Stimulated activated effector memory CD8-positive, alpha-beta T cell treated with anti-CD3 and anti-CD28 coated beads, Interleukin-12 subunit alpha, Interleukin-12 subunit beta, amount 100 ng/mL, for 72 hours (primary cell): ENCODE results near the gene ATG7.
"Not testable (repeated sequence)": the region's sequence is repeated elsewhere in the genome, so short reads cannot be mapped to it uniquely, and the experiment has no call there.

Experiments used
- ATAC-seq: fragments of 150-1000 bp; cut with Tn5 transposase; 2 replicates; pipeline ENCODE4 v1.10.0; 2021
- DNase-seq, 2 donors: peaks; one replicate each; pipeline ENCODE4 v3.0.0; 2021 to 2022; ENCODE audit warnings: low spot score in 2 of 2
- H3K27ac Mint-ChIP-seq: one replicate; pipeline ENCODE4 v1.8.0; 2022; ENCODE audit warnings: mild to moderate bottlenecking, mixed read lengths
- H3K36me3 Mint-ChIP-seq: one replicate; pipeline ENCODE4 v1.8.0; 2022; ENCODE audit warnings: mild to moderate bottlenecking, mixed read lengths
- H3K4me1 Mint-ChIP-seq: one replicate; pipeline ENCODE4 v1.8.0; 2022; ENCODE audit warnings: mixed read lengths
- H3K4me3 Mint-ChIP-seq: one replicate; pipeline ENCODE4 v1.8.0; 2022; ENCODE audit warnings: mild to moderate bottlenecking, mixed read lengths
- H3K9me3 Mint-ChIP-seq: one replicate; pipeline ENCODE4 v1.8.0; 2022; ENCODE audit warnings: mixed read lengths

Gene ATG7

GRCh38 chr3:11583235-11583634, 311.0 kb downstream of the ATG7 start:
- no peak overlapping the region for H3K4me3 Mint-ChIP-seq
- H3K9me3 Mint-ChIP-seq: no peaks in the 10 kb centered on the region
- ATAC-seq (no peak), DNase-seq (no peak)
- H3K4me1 Mint-ChIP-seq: peaks cover 66% of the 10 kb centered on the region
- H3K27ac Mint-ChIP-seq: peak overlapping the region; percentile 60
- H3K36me3 Mint-ChIP-seq: peaks cover 45% of the 10 kb centered on the region

GRCh38 chr3:11583638-11584046, 311.4 kb downstream of the ATG7 start:
- ATAC-seq: no peak
- Mint-ChIP-seq H3K4me1 (peaks cover 70% of the 10 kb centered on the region), H3K4me3 (no peak overlapping the region), H3K36me3 (peaks cover 42% of the 10 kb centered on the region), H3K9me3 (no peaks in the 10 kb centered on the region), H3K27ac (peak overlapping the region; percentile 60)
- DNase-seq: no peak

DNA sequence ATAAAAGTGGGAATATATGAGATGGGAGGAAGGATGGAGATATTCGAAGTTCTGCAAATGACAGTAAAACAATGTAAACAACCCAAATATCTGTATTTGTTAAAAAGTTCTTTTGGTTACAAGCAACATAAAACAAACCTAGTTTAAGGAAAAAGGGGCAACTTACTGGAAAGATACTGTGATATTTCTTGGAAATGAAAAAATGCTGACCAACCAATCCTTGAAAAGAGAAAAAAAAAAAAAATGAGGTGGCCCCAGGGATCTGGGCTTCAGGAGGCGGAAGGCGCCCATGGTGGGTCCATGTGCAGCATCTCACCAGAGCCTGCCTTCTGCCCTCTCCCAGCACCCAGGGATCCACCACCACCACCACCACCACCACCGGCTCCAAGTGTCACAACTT, 312.4 kb downstream of the ATG7 start:
- ATAC-seq: no peak
- H3K27ac Mint-ChIP-seq: peak overlapping the region; percentile 60
- no peak for DNase-seq
- peaks cover 76% of the 10 kb centered on the region for H3K4me1 Mint-ChIP-seq
- no peaks in the 10 kb centered on the region for H3K9me3 Mint-ChIP-seq
- no peak overlapping the region for H3K4me3 Mint-ChIP-seq
- H3K36me3 Mint-ChIP-seq: peaks cover 42% of the 10 kb centered on the region

GRCh38 chr3:11587766-11588165, 315.6 kb downstream of the ATG7 start:
- peak overlapping the region; percentile 81 for H3K27ac Mint-ChIP-seq
- H3K9me3 Mint-ChIP-seq: no peaks in the 10 kb centered on the region
- no peak for DNase-seq
- peaks cover 23% of the 10 kb centered on the region for H3K36me3 Mint-ChIP-seq
- ATAC-seq: no peak
- peaks cover 87% of the 10 kb centered on the region for H3K4me1 Mint-ChIP-seq
- H3K4me3 Mint-ChIP-seq: no peak overlapping the region

DNA sequence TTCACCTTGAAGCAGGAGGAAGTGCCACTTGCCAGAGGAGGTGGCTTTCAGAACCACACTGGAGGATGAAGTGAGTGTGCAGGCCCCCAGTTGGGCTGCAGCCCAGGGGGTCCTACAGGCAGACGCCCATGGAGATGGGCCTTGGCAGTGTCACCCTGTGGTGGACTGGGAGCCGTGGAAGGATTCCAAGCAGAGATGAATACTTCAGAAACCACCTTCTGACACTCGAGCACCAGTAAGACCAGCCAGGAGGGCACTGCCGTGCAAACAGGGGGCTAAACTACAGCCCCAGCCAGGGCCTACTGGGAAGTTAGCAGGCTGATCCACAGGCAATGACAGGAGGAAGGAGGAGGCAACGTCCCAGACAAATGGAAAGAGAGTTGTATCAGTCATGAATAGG, 316.1 kb downstream of the ATG7 start:
- no peak for DNase-seq
- Mint-ChIP-seq H3K36me3 (peaks cover 28% of the 10 kb centered on the region), H3K27ac (peak overlapping the region; percentile 81), H3K4me1 (peaks cover 85% of the 10 kb centered on the region), H3K4me3 (no peak overlapping the region), H3K9me3 (no peaks in the 10 kb centered on the region)
- no peak for ATAC-seq

DNA sequence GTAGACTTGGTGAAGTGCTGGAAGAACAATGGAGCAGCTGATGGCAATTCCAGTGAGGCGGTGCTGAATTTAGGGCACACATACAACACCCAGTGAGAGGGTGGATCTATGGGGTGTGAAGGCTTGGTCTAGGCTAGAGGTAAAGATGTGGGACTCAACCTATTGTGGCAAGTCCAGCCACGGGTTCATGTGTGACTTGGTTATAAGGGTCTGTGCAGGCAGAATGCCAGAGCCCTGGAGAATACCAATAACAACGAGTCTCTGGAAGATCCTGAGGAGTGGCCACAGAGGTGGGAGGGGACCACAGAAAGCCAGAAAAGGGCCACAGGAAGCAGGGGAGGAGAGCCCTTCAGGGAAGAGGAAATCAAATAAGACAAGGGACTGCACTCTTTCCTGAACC, 316.6 kb downstream of the ATG7 start:
- Mint-ChIP-seq H3K9me3 (no peaks in the 10 kb centered on the region), H3K4me3 (no peak overlapping the region), H3K36me3 (peaks cover 24% of the 10 kb centered on the region), H3K4me1 (peaks cover 85% of the 10 kb centered on the region), H3K27ac (peak overlapping the region; percentile 81)
- DNase-seq (no peak), ATAC-seq (no peak)

- peaks cover 25% of the 10 kb centered on the region for H3K36me3 Mint-ChIP-seq
Measured at GRCh38 chr3:11589706-11590105, 317.5 kb downstream of the ATG7 start.

DNA sequence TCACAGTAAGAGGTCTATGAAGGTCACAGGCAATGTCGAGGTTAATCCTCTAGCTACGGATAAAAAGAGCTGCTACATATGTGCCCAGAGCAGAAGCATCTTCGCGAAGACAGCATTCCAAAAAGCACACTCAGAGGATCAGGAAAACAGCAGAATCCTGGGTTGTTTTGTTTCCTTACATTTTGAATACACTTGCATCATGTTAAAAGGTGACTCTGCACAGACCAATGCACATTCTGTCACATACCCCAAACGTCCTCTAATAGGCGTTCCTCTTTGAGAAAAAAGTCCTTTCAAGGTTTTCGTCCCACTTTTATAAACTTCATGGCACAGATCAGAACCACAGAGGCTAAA, 318.8 kb downstream of the ATG7 start:
- peaks cover under 1% of the 10 kb centered on the region for H3K9me3 Mint-ChIP-seq
- peak overlapping the region; percentile 10 for H3K27ac Mint-ChIP-seq
- peaks cover 71% of the 10 kb centered on the region for H3K4me1 Mint-ChIP-seq
- ATAC-seq (no peak), DNase-seq (no peak)
- no peak overlapping the region for H3K4me3 Mint-ChIP-seq
- H3K36me3 Mint-ChIP-seq: peaks cover 29% of the 10 kb centered on the region

More at GRCh38 chr3:11589706-11590105, 317.5 kb downstream of the ATG7 start:
- Mint-ChIP-seq H3K4me1 (peaks cover 78% of the 10 kb centered on the region), H3K27ac (no peak overlapping the region), H3K9me3 (no peaks in the 10 kb centered on the region), H3K4me3 (no peak overlapping the region)
- ATAC-seq (no peak), DNase-seq (no peak)

GRCh38 chr3:11591391-11592282, 319.4 kb downstream of the ATG7 start:
- peaks cover 64% of the 10 kb centered on the region for H3K4me1 Mint-ChIP-seq
- peaks cover 26% of the 10 kb centered on the region for H3K36me3 Mint-ChIP-seq
- DNase-seq (no peak), ATAC-seq (no peak)
- peaks cover 5% of the 10 kb centered on the region for H3K9me3 Mint-ChIP-seq
- H3K27ac Mint-ChIP-seq: peak overlapping the region; percentile 10
- no peak overlapping the region for H3K4me3 Mint-ChIP-seq

- Mint-ChIP-seq H3K9me3 (peaks cover 5% of the 10 kb centered on the region), H3K4me3 (no peak overlapping the region), H3K36me3 (peaks cover 18% of the 10 kb centered on the region), H3K4me1 (peaks cover 56% of the 10 kb centered on the region), H3K27ac (no peak overlapping the region)
- ATAC-seq (no peak), DNase-seq (no peak)
Measured at GRCh38 chr3:11592445-11593298, 320.5 kb downstream of the ATG7 start.

GRCh38 chr3:11593318-11594034, 321.3 kb downstream of the ATG7 start:
- no peak overlapping the region for H3K4me3 Mint-ChIP-seq
- DNase-seq (no peak), ATAC-seq (no peak)
- peaks cover 55% of the 10 kb centered on the region for H3K4me1 Mint-ChIP-seq
- H3K27ac Mint-ChIP-seq: no peak overlapping the region
- H3K9me3 Mint-ChIP-seq: peaks cover 5% of the 10 kb centered on the region
- H3K36me3 Mint-ChIP-seq: peaks cover 22% of the 10 kb centered on the region

DNA sequence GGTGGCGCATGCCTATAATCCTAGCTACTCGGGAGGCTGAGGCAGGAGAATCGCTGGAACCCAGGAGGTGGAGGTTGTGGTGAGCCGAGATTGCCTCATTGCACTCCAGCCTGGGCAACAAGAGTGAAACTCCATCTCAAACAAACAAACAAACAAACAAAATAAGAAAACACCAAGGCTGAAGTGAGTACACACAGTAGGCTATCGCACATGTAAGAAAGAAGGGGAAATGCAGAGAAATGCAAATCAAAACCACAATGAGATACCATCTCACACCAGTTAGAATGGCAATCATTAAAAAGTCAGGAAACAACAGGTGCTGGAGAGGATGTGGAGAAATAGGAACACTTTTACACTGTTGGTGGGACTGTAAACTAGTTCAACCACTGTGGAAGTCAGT, 322.8 kb downstream of the ATG7 start:
- H3K4me1 Mint-ChIP-seq: peaks cover 51% of the 10 kb centered on the region
- DNase-seq, H3K9me3 Mint-ChIP-seq, H3K4me3 Mint-ChIP-seq, ATAC-seq: not testable (repeated sequence)
- H3K27ac Mint-ChIP-seq: peak overlapping the region; percentile 78
- peaks cover 34% of the 10 kb centered on the region for H3K36me3 Mint-ChIP-seq

DNA sequence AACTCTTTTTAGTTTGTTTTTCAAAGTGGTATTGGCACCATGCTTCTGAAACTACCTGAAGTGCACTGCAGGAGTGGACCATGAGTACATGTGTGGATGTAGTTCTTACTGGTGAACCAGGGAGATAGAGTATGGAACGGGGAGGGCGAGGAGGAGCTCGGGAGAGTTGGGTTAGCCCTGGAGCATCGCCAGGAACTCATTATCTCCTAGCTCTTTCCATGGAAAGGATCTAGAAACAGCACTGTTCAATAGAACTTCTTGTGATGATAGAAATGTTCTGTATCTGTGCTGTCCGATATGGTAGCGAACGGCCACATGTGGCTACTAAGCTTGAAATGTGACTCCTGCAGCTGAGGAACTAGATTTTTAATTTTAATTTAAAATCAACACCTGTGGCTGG, 324.2 kb downstream of the ATG7 start:
- ATAC-seq: no peak
- no peak overlapping the region for H3K4me3 Mint-ChIP-seq

DNA sequence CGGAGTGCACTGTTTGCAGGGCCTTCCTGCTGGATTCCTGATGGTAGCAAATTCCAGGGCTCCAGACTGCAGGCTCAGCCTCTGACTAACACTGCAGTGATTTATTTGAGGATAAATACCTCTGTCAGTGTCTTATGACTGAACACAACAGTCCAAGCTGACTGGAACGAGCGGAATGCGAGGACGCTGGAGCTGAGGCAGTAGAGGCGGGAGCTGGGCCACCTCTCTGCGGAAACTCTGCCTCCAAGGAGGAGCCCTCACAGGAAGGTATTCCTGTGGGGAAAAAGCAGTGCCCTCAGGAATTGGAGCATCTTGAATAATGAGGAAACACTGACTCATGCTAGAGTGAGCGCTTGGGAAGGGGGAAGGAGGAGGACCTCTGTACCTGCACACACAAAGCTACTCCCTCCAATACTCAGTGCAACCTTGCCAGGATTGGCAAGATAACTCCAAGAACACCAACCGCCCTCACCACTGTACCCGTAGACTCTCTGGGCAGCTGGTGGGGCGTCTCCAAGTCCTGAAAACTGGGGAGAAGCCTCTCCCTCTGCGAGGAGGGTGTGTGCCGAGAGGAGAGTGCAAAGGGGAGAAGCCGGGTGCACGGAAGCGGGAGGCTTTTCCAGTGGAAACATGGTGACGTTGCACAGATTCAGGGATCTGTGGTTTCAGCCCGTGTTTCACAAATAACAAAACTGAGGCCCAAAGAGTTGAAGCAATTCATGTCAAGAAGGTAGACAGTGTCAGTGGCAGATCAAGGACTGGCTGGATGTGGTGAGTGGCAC, 328.5 kb downstream of the ATG7 start:
- DNase-seq: no peak
- Mint-ChIP-seq H3K27ac (peak overlapping the region; percentile 52), H3K4me3 (no peak overlapping the region)

More for the DNA sequence above, 324.2 kb downstream of the ATG7 start:
- DNase-seq: no peak
- Mint-ChIP-seq H3K27ac (no peak overlapping the region), H3K4me1 (peaks cover 51% of the 10 kb centered on the region), H3K36me3 (peaks cover 48% of the 10 kb centered on the region), H3K9me3 (peaks cover 5% of the 10 kb centered on the region)

More for the DNA sequence above, 328.5 kb downstream of the ATG7 start:
- Mint-ChIP-seq H3K4me1 (peaks cover 32% of the 10 kb centered on the region), H3K36me3 (peaks cover 49% of the 10 kb centered on the region), H3K9me3 (peaks cover 5% of the 10 kb centered on the region)
- no peak for ATAC-seq
